Ramos (cell line): ENCODE measurements around the gene CCDC196.
"Not testable (repeated sequence)": the region's sequence is repeated elsewhere in the genome, so short reads cannot be mapped to it uniquely, and the experiment has no call there.

ENCODE experiments used
- in situ Hi-C: fragments of 300-500 bp; cut with MboI; formaldehyde crosslinking; loops from one replicate; pipeline ENCODE4 v1.14.3; 2022; ENCODE audit warnings: low sequenced_read_pairs; ENCODE audit not compliant: unreplicated experiment

The CCDC196 gene

DNA sequence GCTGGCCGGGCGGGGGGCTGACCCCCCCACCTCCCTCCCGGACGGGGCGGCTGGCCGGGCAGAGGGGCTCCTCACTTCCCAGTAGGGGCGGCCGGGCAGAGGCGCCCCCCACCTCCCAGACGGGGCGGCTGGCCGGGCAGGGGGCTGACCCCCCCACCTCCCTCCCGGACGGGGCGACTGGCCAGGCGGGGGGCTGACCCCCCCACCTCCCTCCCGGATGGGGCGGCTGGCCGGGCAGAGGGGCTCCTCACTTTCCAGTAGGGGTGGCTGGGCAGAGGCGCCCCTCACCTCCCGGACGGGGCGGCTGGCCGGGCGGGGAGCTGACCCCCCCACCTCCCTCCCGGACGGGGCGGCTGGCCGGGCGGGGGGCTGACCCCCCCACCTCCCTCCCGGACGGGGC is 59.0 kb downstream of the CCDC196 start:
- in situ Hi-C loops: not testable (repeated sequence)

- in situ Hi-C loops: not testable (repeated sequence)
These were observed 59.6 kb downstream of the CCDC196 start for GRCh38 chr14:66545751-66546150.
